PC-9 (cell line): ENCODE measurements around the gene OLR1. TPM values are rescaled to one million over a fixed set of nuclear protein-coding genes. Genes with fewer than 3 reads are reported as not detected.
A peak's percentile ranks its signal among the peaks of the same experiment; 100 is the strongest.

ENCODE experiments used
- BruUV-seq: library from RNA; stranded (reverse); fragments of 400-500 nt; replicated peaks from 2 replicates; lab custom pipeline; 2021; lab: Mats Ljungman, UMichigan
- CTCF ChIA-PET: fragments of 300-600 bp; sonication (Branson Sonifier 250); formaldehyde crosslinking; loops from one replicate; lab custom pipeline; 2022; ENCODE audit warnings: antibody characterized with exemption; lab: Charles Lee
- POLR2A ChIA-PET: fragments of 300-600 bp; sonication (Branson Sonifier 250); formaldehyde crosslinking; loops from one replicate; lab custom pipeline; 2022; ENCODE audit warnings: antibody characterized with exemption; ENCODE audit not compliant: unreplicated experiment; lab: Charles Lee
- DNase-seq, 2 experiments: peaks; one replicate each; pipeline versions ENCODE4 v3.0.0 to v3.0.0-alpha.2; 2015 to 2022; ENCODE audit warnings: mixed read lengths in 1 of 2
- H2AFZ ChIP-seq: fragments of 200-600 bp; sonication (generic); 2 replicates; pipeline ENCODE4 v1.8.1; 2017; ENCODE audit warnings: antibody characterized with exemption
- H3F3A ChIP-seq: fragments of 200-600 bp; sonication (generic); 2 replicates; pipeline ENCODE4 v1.8.1; 2017; ENCODE audit warnings: antibody characterized with exemption, mild to moderate bottlenecking, low read depth; ENCODE audit not compliant: insufficient read depth
- H3K27ac ChIP-seq: fragments of 200-600 bp; sonication (generic); 2 replicates; pipeline ENCODE4 v1.6.1; 2016; ENCODE audit warnings: mixed run types
- H3K27me3 ChIP-seq: fragments of 200-600 bp; sonication (generic); 2 replicates; pipeline ENCODE4 v1.6.1; 2016; ENCODE audit warnings: low read depth, mixed run types; ENCODE audit not compliant: insufficient read depth
- H3K36me3 ChIP-seq: fragments of 200-600 bp; sonication (generic); 2 replicates; pipeline ENCODE4 v1.6.1; 2016; ENCODE audit warnings: low read depth, mixed run types
- H3K4me1 ChIP-seq: fragments of 200-600 bp; sonication (generic); replicated peaks from 2 replicates; pipeline ENCODE4 v1.6.1; 2016; ENCODE audit warnings: mixed run types; ENCODE audit not compliant: insufficient read depth
- H3K4me2 ChIP-seq: fragments of 200-600 bp; sonication (generic); 2 replicates; pipeline ENCODE4 v1.6.1; 2017; ENCODE audit warnings: mixed run types
- H3K4me3 ChIP-seq: fragments of 200-600 bp; sonication (generic); 2 replicates; pipeline ENCODE4 v1.6.1; 2016; ENCODE audit warnings: mixed run types
- H3K79me2 ChIP-seq: fragments of 200-600 bp; sonication (generic); 2 replicates; pipeline ENCODE4 v1.6.1; 2017; ENCODE audit warnings: low read depth, mixed run types
- H3K9me2 ChIP-seq: fragments of 200-600 bp; sonication (generic); 2 replicates; pipeline ENCODE4 v1.8.1; 2017; ENCODE audit warnings: mild to moderate bottlenecking; ENCODE audit not compliant: insufficient read depth
- H3K9me3 ChIP-seq: fragments of 200-600 bp; sonication (generic); 2 replicates; pipeline ENCODE4 v1.8.1; 2016; ENCODE audit warnings: low read depth; ENCODE audit not compliant: insufficient read depth
- H4K20me1 ChIP-seq: fragments of 200-600 bp; sonication (generic); 2 replicates; pipeline ENCODE4 v1.8.1; 2017; ENCODE audit not compliant: insufficient read depth
- CTCF ChIP-seq: fragments of 200-600 bp; sonication (generic); conservative IDR thresholded peaks from 2 replicates; pipeline ENCODE4 v1.6.1; 2017; ENCODE audit warnings: mixed run types, antibody characterized with exemption, mild to moderate bottlenecking, moderate library complexity
- EZH2 ChIP-seq: fragments of 200-600 bp; sonication (generic); IDR thresholded peaks from 2 replicates; pipeline ENCODE4 v1.8.0; 2017; ENCODE audit warnings: antibody characterized with exemption, low read depth
- intact Hi-C: fragments of 100-400 bp; cut with micrococcal nuclease; formaldehyde crosslinking; loops from one replicate; pipeline ENCODE4 v1.10.0; 2022; ENCODE audit not compliant: unreplicated experiment
- total RNA-seq: library from RNA; stranded (reverse); gene quantifications from 2 replicates; pipeline ENCODE4 v1.2.3, GENCODE V29; 2021

Gene OLR1
- total RNA-seq, 1 experiment from 2014 or later = 22.4 TPM

GRCh38 chr12:10140001-10140400 lies 31.9 kb downstream of the OLR1 start:
- H4K20me1 ChIP-seq = no peaks in the 10 kb centered on the region
- no peak overlapping the region for H2AFZ ChIP-seq
- no peaks in the 10 kb centered on the region for H3K9me2 ChIP-seq
- no peaks in the 10 kb centered on the region for H3K4me1 ChIP-seq
- TF ChIP-seq CTCF (peak; percentile 82), EZH2 (no peak)
- intact Hi-C loops = loop anchor here (1.0 to 5.0 kb wide), 8 partner anchors 107 to 809 kb away; partner anchors contain the start of gene CLEC12B
- no peaks in the 10 kb centered on the region for H3K36me3 ChIP-seq
- H3K4me2 ChIP-seq = no peak overlapping the region
- H3K9me3 ChIP-seq = 0 out of 2 replicates have a peak, but pooled peaks cover 5% of the 10 kb centered on the region
- no peaks in the 10 kb centered on the region for H3F3A ChIP-seq
- DNase-seq = peak; percentile 41 to 56
- CTCF ChIA-PET = interaction anchor here (0.6 to 2.3 kb wide), 15 partner anchors 10 to 1735 kb away, joined by 3 to 12 read pairs (median 4); partner anchors contain the start of genes CLEC7A and GABARAPL1
- no peaks in the 10 kb centered on the region for H3K27me3 ChIP-seq
- no peak overlapping the region for H3K4me3 ChIP-seq
- H3K79me2 ChIP-seq = no peaks in the 10 kb centered on the region
- POLR2A ChIA-PET = interaction anchor here (0.7 kb wide), 1 partner anchor 325 kb away, joined by 4 read pairs; no protein-coding TSS in a partner anchor
- H3K27ac ChIP-seq = no peak overlapping the region
- no TSS peak for BruUV-seq

GRCh38 chr12:10136637-10137205 lies 35.2 kb downstream of the OLR1 start:
- TF ChIP-seq EZH2 (no peak), CTCF (no peak)
- Histone ChIP-seq H3K9me2 (no peaks in the 10 kb centered on the region), H3K36me3 (no peaks in the 10 kb centered on the region), H3K79me2 (no peaks in the 10 kb centered on the region), H2AFZ (no peak overlapping the region), H3F3A (peaks cover 6% of the 10 kb centered on the region; the same call in 1 of the 2 replicates), H3K27ac (no peak overlapping the region), H3K9me3 (0 out of 2 replicates have a peak, but pooled peaks cover 5% of the 10 kb centered on the region), H4K20me1 (no peaks in the 10 kb centered on the region), H3K27me3 (no peaks in the 10 kb centered on the region), H3K4me3 (no peak overlapping the region), H3K4me1 (peaks cover 6% of the 10 kb centered on the region; the same call in 1 of the 2 replicates), H3K4me2 (no peak overlapping the region)
- intact Hi-C loops = no loop called here
- no TSS peak for BruUV-seq
- POLR2A ChIA-PET = interaction anchor here (0.6 kb wide), 2 partner anchors 36 to 413 kb away, joined by 3 to 27 read pairs; no protein-coding TSS in a partner anchor
- CTCF ChIA-PET = interaction anchor here (0.7 to 1.0 kb wide), 5 partner anchors 267 to 1061 kb away, joined by 4 to 10 read pairs (median 7); no protein-coding TSS in a partner anchor
- DNase-seq = no peak

- H3K9me2 ChIP-seq = no peaks in the 10 kb centered on the region
- no peaks in the 10 kb centered on the region for H3K27me3 ChIP-seq
- peaks cover 6% of the 10 kb centered on the region; the same call in 1 of the 2 replicates for H3F3A ChIP-seq
- intact Hi-C loops = no loop called here
- ChIA-PET CTCF (no interaction called here), POLR2A (no interaction called here)
- H3K4me3 ChIP-seq = no peak overlapping the region
- no peak for DNase-seq
- H3K9me3 ChIP-seq = 0 out of 2 replicates have a peak, but pooled peaks cover 5% of the 10 kb centered on the region
- no peaks in the 10 kb centered on the region for H3K36me3 ChIP-seq
- no peak overlapping the region for H3K27ac ChIP-seq
- H3K4me2 ChIP-seq = no peak overlapping the region
- peaks cover 13% of the 10 kb centered on the region for H3K4me1 ChIP-seq
- no peaks in the 10 kb centered on the region for H4K20me1 ChIP-seq
- no peaks in the 10 kb centered on the region for H3K79me2 ChIP-seq
- H2AFZ ChIP-seq = no peak overlapping the region
- TF ChIP-seq CTCF (no peak), EZH2 (no peak)
- no TSS peak for BruUV-seq
These were observed 36.8 kb downstream of the OLR1 start for GRCh38 chr12:10135126-10135525.
